Activated CD8-positive, alpha-beta memory T cell treated with anti-CD3 and anti-CD28 coated beads for 48 hours (primary cell): ENCODE measurements around the gene SGCA.

Source experiments
- DNase-seq, 3 experiments: peaks; one replicate each; pipeline ENCODE4 v3.0.0-alpha.2; 2020; ENCODE audit warnings: low read depth in 2 of 3, low spot score in 2 of 3

The SGCA gene

GRCh38 chr17:50165867-50166517, at the start of gene SGCA:
Gene SGCA, plus strand, starts transcription at chr17:50166005. Its CDS starts 36 bp downstream, at chr17:50166041.
- DNase-seq = no peak

- DNase-seq = peak in 1 of 3 experiments; percentile 38
Observed at GRCh38 chr17:50117202-50118051, 48.4 kb upstream of the SGCA start.

GRCh38 chr17:50118076-50118827, 47.6 kb upstream of the SGCA start:
- no peak for DNase-seq

GRCh38 chr17:50118828-50119218, 47.0 kb upstream of the SGCA start:
- no peak for DNase-seq

- no peak for DNase-seq
Observed at GRCh38 chr17:50120475-50121253, 45.1 kb upstream of the SGCA start.

- no peak for DNase-seq
Observed at GRCh38 chr17:50122945-50123344, 42.9 kb upstream of the SGCA start.

- DNase-seq = no peak
Observed at GRCh38 chr17:50123649-50124349, 42.0 kb upstream of the SGCA start.

GRCh38 chr17:50125420-50125997, 40.3 kb upstream of the SGCA start:
- DNase-seq = no peak

GRCh38 chr17:50127697-50128361, 38.0 kb upstream of the SGCA start:
- DNase-seq = no peak

GRCh38 chr17:50128441-50129352, 37.1 kb upstream of the SGCA start:
- no peak for DNase-seq

- no peak for DNase-seq
Observed at GRCh38 chr17:50129353-50129727, 36.5 kb upstream of the SGCA start.

- DNase-seq = no peak
Observed at GRCh38 chr17:50129728-50130558, 35.9 kb upstream of the SGCA start, which contains the start of gene SAMD14. Gene SAMD14, minus strand, starts transcription at chr17:50130160. Its CDS starts 5,201 bp downstream, at chr17:50124959.

- DNase-seq = no peak
Observed at GRCh38 chr17:50130559-50131305, 35.1 kb upstream of the SGCA start.

- no peak for DNase-seq
Observed at GRCh38 chr17:50132104-50132794, 33.6 kb upstream of the SGCA start.

GRCh38 chr17:50133028-50133768, 32.6 kb upstream of the SGCA start:
- DNase-seq = no peak

- DNase-seq = no peak
Observed at GRCh38 chr17:50133769-50134099, 32.1 kb upstream of the SGCA start.
